Stimulated activated CD8-positive, alpha-beta memory T cell treated with anti-CD3 and anti-CD28 coated beads, Interleukin-7, amount 100 ng/mL, for 48 hours (primary cell): ENCODE data around the gene BATF.

Experiments used
- DNase-seq, 2 donors: peaks; one replicate each; pipeline ENCODE4 v3.0.0-alpha.2; 2020; ENCODE audit warnings: low read depth in 1 of 2; ENCODE audit errors: extremely low read depth in 1 of 2

BATF gene

DNA sequence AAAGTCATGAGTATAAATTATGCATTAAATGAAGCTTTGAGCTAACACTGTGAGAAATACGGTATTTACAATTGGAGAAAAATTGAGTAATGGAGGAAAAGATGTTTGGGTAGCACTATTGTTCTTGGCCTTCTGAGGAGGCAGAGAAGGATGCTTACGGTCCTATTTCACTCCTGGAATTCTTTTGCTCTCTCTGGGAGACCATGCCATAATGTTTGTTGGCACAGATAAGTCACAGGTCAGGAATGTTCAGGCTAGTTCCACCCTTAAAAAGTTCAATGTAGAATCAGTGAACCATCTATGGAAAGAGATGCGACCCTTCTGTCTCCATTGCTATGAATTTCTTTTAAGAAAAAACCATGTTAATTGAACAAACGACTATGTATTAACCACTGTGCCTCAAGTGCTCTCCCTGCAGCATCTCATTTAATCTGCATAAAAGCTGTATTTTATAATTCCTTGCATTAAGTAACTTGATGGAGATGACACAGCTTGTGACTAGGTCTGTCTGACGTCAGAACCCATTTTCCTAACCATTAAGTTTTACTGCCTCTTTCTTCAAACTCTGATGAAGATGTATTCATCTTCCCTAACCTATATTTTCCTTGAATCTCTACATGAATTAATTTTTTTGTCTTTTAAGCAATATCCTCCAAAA is 9.5 kb downstream of the BATF start:
- no peak for DNase-seq

DNA sequence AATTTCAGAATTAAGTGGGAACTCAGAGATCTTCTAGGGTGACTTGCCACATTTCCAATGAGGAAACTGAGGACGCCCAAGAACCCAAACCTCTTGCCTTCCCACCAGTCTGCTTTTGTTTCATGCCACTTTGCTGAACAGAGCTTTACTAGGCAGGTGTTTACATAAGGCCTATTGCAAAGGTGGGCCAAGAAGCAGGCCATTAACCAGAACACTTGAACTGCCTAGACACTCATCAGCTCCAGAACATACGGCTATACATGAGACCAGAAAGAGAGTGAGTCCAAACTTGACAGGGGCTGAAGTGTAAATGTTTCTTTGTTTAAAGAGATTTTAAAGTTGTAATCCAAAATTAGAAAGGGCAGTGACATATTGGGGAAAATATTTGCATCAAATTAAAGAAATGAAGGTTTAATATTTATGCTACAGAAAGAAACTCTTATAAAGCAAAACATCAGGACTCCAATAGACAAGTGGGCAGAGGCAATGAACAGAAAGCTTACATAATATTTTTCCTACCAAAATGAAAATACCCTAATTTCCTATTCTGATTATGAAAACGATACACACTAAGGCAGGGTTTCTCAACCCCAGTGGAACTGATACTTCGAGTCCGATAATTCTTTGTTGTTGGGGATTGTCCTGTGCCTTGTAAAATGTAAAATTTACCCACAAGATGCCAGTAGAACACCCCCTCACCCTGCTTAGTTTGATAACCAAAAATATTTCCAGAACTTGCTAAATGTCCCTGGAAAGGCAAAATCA is 11.7 kb downstream of the BATF start:
- DNase-seq: no peak

DNA sequence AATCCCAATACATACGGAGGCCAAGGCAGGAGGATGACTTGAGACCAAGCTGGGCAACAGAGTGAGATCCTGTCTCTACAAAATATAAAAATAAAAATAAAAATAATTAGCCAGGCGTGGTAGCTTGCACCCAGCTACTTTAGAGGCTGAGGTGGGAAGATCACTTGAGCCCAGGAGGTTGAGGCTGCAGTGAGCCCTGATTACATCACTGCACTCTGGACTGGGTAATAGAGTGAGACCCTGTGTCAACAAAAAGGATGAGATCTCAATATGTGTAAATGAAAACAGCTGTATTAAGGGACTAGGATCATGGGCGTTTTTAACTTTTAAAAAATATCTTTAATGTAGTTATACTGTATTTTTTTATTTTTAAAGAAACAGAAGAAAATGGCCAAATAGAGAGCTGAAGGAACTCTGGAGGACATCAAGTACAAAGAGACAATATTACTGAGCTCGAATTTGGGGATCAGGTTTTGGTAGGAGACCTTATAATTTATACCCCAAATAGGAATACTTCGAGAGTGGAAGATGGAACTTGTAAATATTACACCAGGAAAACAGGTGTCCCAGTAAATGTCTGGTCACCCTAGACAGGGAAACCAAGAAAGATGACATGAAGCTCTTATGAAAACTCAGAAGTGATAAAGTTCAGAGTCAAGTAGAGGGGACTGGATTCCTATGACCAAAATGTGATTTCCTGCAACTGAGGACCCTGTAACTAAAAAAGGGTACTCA is 13.1 kb downstream of the BATF start:
- no peak for DNase-seq

DNA sequence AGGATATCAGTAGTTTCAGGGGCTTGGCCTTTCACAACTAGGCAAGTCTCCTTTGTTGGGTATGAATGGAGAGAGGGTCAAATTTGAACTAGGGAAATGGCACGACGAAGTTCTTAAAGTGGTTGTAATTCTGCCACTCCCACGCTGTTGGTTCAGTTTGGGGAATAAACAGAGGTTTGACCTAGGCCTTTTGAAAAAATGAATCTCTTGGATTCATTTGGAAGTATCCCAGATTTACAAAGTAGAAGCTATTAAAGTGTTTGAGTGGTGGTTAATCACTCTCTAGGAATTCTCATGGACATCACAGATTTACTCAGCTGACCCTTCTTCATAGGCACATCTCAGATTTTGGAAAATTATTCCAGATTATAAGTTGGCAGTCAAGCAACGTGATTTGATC is 14.8 kb downstream of the BATF start:
- no peak for DNase-seq

- no peak for DNase-seq
Observed at GRCh38 chr14:75539162-75539560, 16.9 kb downstream of the BATF start.

DNA sequence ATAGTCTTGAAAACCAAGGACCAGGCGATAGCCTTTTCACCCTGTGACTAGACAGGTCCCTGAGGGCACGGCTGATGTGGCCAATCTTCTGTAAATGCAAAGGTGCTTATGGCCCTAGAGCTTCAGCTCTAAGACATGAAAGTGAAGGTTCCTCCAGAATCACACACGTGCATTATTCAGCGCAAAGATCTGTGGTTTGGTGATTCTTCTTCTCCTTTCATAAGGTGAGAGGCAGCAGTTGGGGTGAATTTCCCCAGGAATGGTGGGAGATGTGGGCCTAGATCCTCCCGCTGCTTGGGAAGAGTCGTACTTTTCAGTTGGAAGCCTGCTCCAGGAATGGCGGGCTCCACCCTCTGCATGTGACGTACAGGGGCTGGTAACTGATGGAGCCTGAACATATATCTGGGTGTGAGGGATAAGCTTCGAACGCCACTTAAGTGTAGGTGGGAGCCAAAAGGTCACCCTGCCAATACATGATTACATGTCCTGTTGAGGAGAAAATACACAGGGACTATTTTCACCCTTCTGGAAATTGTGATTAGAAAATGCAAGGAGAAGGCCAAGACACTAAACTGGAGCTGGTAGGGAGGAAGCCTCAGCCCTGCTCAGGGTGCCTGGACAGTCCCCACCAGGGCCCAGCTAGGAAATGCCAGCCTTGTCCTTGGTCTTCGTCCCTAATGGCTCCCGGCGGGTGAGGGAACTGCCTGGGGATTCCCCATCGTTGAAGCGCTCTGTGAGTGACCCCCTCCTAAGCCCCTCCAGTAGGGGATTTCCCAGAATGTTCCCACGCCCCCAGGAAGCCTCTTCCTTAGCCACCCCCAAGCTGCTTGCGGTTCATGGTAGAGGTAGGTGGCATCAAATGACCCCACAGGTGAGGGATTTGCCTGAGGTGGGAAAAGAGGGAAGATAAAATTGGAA is 17.6 kb downstream of the BATF start:
- DNase-seq: no peak

DNA sequence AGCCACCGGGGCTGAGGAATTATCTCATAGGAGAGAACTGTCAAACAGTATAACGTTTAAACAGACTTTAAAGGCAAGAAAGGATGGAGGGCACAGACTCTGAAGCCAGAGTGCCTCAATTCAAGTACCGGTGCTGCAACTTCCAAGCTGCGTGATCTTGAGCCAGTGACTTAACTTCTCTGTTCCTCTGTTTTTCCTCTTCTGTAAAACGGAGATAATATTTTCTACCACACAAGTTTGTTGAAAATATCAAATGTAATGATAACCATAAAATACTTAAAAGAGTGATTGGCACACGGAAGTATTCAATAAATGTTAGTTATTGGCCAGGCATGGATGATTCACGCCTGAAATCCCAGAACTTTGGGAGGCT is 18.2 kb downstream of the BATF start:
- no peak for DNase-seq

- DNase-seq: peak; percentile 67 to 89
Observed at GRCh38 chr14:75542588-75543091, 20.4 kb downstream of the BATF start.

GRCh38 chr14:75543253-75543652 is 21.0 kb downstream of the BATF start:
- DNase-seq: no peak

DNA sequence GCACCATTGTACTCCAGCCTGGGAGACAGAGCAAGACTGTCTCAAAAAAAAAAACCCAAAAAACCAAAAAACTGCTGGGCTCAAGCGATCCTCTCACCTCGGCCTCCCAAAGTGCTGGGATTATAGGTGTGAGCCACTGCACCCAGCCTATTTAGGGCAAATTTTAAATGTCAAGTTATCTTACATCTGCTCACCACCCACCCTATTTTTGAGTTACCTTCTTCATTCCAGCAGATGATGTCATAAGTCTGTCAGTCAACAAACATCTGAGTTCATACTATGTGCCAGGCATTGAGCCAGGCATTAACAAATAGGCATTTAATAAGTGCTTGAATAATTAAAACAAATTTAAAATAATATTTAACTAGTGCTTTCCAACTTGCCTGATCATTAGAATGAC is 21.5 kb downstream of the BATF start:
- DNase-seq: no peak

GRCh38 chr14:75545907-75546306 is 23.6 kb downstream of the BATF start:
- DNase-seq: no peak

- no peak for DNase-seq
Observed at GRCh38 chr14:75547552-75548250, 25.4 kb downstream of the BATF start.

DNA sequence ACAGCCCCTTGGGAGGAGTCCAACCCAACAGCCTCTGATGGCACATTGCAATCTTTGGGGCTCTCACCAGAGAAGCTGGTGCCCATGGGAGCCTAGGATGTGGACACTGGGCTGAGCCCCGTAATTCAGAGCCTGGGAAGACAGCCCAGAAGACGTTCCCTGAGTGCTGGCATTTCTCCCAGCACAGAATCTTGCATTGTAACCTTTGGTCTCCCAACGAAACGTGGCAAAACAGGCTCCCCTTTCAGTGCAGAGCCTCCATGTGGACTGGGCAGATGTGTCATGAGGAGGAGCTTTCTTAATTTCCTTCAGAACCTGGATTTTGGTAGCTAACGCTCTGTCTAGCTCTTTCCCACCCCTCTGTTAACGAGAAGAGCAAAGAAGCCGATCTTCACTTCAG is 26.3 kb downstream of the BATF start:
- DNase-seq: no peak

DNA sequence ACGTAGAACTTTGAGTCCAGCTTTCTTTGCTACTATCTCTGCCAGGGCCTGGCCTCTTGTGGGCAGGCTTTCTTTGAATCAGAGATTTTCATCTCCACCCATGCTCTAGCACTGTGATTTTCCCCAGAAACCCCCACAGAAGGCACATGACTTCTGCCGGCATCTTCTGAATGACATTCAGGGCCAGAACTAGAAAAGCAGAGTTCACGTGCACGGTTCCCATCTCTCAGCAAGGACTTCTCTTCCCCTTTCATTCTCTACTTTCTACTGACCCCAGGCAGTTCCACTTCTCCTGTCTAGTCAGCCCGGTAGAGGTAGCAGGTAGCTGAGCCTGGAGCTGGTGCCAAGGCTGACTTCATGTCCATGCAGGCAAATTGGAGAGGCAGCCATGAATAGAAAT is 26.9 kb downstream of the BATF start:
- DNase-seq: no peak

GRCh38 chr14:75551021-75551420 is 28.8 kb downstream of the BATF start:
- no peak for DNase-seq

- DNase-seq: no peak
Observed at GRCh38 chr14:75553157-75553556, 30.9 kb downstream of the BATF start.

- DNase-seq: no peak
Observed at GRCh38 chr14:75553761-75554364, 31.6 kb downstream of the BATF start.

GRCh38 chr14:75554482-75554881 is 32.2 kb downstream of the BATF start:
- DNase-seq: no peak

DNA sequence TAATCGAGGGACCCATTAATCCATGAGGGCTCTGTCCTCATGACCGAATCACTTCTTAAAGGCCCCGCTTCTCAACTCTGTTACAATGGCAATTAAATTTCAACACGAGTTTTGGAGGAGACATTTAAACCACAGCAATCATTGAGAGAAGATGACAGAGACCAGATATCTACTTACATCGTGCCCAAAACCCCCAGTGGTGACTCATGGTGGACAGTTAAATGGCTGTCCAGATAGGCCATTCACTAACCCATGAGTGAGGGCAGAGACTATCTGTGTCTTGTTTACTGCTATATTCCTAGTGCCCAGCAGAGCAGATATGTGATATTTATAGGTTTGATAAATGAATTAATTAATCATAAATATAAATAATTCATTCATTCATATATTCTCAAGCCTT is 36.2 kb downstream of the BATF start:
- DNase-seq: no peak

GRCh38 chr14:75559045-75559444 is 36.8 kb downstream of the BATF start:
- no peak for DNase-seq
